Neural progenitor cell (in vitro differentiated cells): ENCODE data around the gene GNG8. TPM values are rescaled to one million over a fixed set of nuclear protein-coding genes. Genes with fewer than 3 reads are reported as not detected.

Experiments used
- DNase-seq: peaks from one replicate; pipeline ENCODE4 v3.0.0-alpha.2; 2016; ENCODE audit warnings: low spot score
- H2AFZ ChIP-seq: fragments of 200-600 bp; sonication (generic); replicated peaks from 2 replicates; pipeline ENCODE4 v1.6.1; 2016; ENCODE audit warnings: antibody characterized with exemption
- H3F3A ChIP-seq: fragments of 200-600 bp; sonication (generic); 2 replicates; pipeline ENCODE4 v1.6.1; 2016; ENCODE audit warnings: antibody characterized with exemption, low read depth
- H3K27ac ChIP-seq: fragments of 200-600 bp; sonication (generic); 2 replicates; pipeline ENCODE4 v1.5.1; 2016; ENCODE audit warnings: mild to moderate bottlenecking
- H3K27me3 ChIP-seq: fragments of 200-600 bp; sonication (generic); 2 replicates; pipeline ENCODE4 v1.6.1; 2016; ENCODE audit warnings: mild to moderate bottlenecking, moderate library complexity
- H3K36me3 ChIP-seq: fragments of 200-600 bp; sonication (generic); 2 replicates; pipeline ENCODE4 v1.5.1; 2016
- H3K4me1 ChIP-seq: fragments of 200-600 bp; sonication (generic); 2 replicates; pipeline ENCODE4 v1.6.1; 2016; ENCODE audit warnings: mixed run types
- H3K4me2 ChIP-seq: fragments of 200-600 bp; sonication (generic); 2 replicates; pipeline ENCODE4 v1.6.1; 2016
- H3K4me3 ChIP-seq: fragments of 200-600 bp; sonication (generic); 2 replicates; pipeline ENCODE4 v1.5.1; 2016
- H3K79me2 ChIP-seq: fragments of 200-600 bp; sonication (generic); 2 replicates; pipeline ENCODE4 v1.6.1; 2016; ENCODE audit warnings: low read depth
- H3K9ac ChIP-seq: fragments of 200-600 bp; sonication (generic); 2 replicates; pipeline ENCODE4 v1.6.1; 2016
- H3K9me3 ChIP-seq: fragments of 200-600 bp; sonication (generic); 2 replicates; pipeline ENCODE4 v1.5.1; 2016; ENCODE audit warnings: low read depth
- H4K20me1 ChIP-seq: fragments of 200-600 bp; sonication (generic); 2 replicates; pipeline ENCODE4 v1.6.1; 2016; ENCODE audit warnings: low read depth
- H3K27ac Mint-ChIP-seq: 3 replicates; pipeline ENCODE4 v1.8.0; 2021; ENCODE audit warnings: mixed read lengths
- H3K27me3 Mint-ChIP-seq: 2 replicates; pipeline ENCODE4 v1.8.0; 2022; ENCODE audit warnings: low read depth, mild to moderate bottlenecking, inconsistent platforms, moderate library complexity, mixed read lengths; ENCODE audit not compliant: insufficient read depth
- H3K36me3 Mint-ChIP-seq: 3 replicates; pipeline ENCODE4 v1.8.0; 2021; ENCODE audit warnings: mixed read lengths
- H3K4me1 Mint-ChIP-seq: 3 replicates; pipeline ENCODE4 v1.8.0; 2021; ENCODE audit warnings: mixed read lengths
- H3K4me3 Mint-ChIP-seq: 3 replicates; pipeline ENCODE4 v1.8.0; 2021; ENCODE audit warnings: mild to moderate bottlenecking, moderate library complexity, mixed read lengths
- H3K9me3 Mint-ChIP-seq: 3 replicates; pipeline ENCODE4 v1.8.0; 2020; ENCODE audit warnings: mixed read lengths
- EZH2 ChIP-seq: fragments of 200-600 bp; sonication (generic); IDR thresholded peaks from 2 replicates; pipeline ENCODE4 v1.6.1; 2017; ENCODE audit warnings: antibody characterized with exemption, mild to moderate bottlenecking, moderate library complexity
- EZH2phosphoT487 ChIP-seq: fragments of 200-600 bp; sonication (generic); IDR thresholded peaks from 2 replicates; pipeline ENCODE4 v1.6.1; 2017; ENCODE audit warnings: antibody characterized with exemption
- total RNA-seq: library from RNA; depleted of rRNA; stranded (reverse); fragments of >200 nt; gene quantifications from 2 replicates; pipeline ENCODE4 v1.2.3, GENCODE V29; 2015; ENCODE audit warnings: low replicate concordance
- TF ChIP-seq, protein P1 (sequence below): fragments of 200-600 bp; sonication (generic); IDR thresholded peaks from 2 replicates; pipeline ENCODE4 v1.5.1; 2017; ENCODE audit warnings: antibody characterized with exemption, mild to moderate bottlenecking

The GNG8 gene
- total RNA-seq, 1 donor from 2014 or later = not detected

DNA sequence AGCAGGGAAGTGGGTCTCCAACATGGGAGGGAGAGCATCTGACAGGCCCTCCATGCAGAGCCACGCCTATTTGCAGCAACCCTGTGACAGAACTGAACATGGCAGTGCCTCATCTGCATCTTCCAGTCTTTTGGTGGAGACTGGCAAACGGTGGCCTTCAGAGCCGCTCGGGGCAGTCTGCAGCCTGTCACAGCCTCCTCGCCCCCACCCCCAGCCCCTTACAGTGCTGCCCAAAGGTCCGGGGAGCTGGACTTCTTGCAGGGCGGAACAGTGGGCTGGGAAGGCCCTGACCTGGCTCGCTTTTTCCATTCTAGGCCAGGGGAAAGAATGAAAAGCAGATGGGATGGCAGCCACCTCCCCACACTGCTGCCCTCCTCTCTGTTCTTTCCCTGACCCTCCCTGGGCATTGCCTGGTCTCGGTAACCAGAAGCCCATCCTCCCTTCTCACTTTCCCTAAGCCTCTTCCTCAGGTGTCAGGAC lies 32.2 kb downstream of the GNG8 start:
- Mint-ChIP-seq H3K4me1 (peaks cover 18% of the 10 kb centered on the region), H3K9me3 (peaks cover 8% of the 10 kb centered on the region), H3K4me3 (peak overlapping the region; percentile 98), H3K27ac (no peak overlapping the region), H3K27me3 (peaks cover 10% of the 10 kb centered on the region), H3K36me3 (peaks cover 16% of the 10 kb centered on the region)
- Histone ChIP-seq H3K4me3 (no peak overlapping the region), H3K27ac (no peak overlapping the region), H3F3A (peaks cover 15% of the 10 kb centered on the region), H3K9ac (no peak overlapping the region), H3K4me1 (peaks cover 27% of the 10 kb centered on the region), H3K27me3 (no peaks in the 10 kb centered on the region), H3K79me2 (peaks cover 55% of the 10 kb centered on the region), H2AFZ (no peak overlapping the region), H3K4me2 (peak overlapping the region; percentile 89), H4K20me1 (peaks cover 51% of the 10 kb centered on the region), H3K36me3 (no peaks in the 10 kb centered on the region), H3K9me3 (no peaks in the 10 kb centered on the region)
- DNase-seq = no peak
- no peak for TF ChIP-seq EZH2phosphoT487
- no peak for TF ChIP-seq EZH2
- TF ChIP-seq, protein P1, sequence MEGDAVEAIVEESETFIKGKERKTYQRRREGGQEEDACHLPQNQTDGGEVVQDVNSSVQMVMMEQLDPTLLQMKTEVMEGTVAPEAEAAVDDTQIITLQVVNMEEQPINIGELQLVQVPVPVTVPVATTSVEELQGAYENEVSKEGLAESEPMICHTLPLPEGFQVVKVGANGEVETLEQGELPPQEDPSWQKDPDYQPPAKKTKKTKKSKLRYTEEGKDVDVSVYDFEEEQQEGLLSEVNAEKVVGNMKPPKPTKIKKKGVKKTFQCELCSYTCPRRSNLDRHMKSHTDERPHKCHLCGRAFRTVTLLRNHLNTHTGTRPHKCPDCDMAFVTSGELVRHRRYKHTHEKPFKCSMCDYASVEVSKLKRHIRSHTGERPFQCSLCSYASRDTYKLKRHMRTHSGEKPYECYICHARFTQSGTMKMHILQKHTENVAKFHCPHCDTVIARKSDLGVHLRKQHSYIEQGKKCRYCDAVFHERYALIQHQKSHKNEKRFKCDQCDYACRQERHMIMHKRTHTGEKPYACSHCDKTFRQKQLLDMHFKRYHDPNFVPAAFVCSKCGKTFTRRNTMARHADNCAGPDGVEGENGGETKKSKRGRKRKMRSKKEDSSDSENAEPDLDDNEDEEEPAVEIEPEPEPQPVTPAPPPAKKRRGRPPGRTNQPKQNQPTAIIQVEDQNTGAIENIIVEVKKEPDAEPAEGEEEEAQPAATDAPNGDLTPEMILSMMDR = no peak

DNA sequence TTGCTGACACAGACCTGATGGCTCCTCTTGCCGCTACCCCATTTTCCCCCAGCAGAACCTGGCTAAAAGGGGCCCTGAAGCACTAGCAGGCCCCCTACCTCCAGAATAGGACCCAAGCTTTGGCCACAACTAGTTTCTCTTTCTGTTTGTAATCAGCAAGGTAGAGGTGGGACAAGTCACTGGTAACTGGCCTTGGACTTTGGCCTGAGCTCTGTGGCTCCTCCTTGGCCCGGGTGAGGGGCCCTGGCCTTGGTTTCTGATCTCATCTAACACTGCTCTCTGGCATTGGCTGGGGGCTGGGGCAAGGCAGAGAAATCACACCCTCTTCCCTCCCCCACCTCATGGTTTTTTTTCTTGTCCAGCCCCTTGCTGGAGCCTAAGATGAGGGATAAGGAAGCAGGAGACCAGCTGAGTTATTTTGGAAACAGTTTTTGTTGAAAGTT lies 32.8 kb downstream of the GNG8 start:
- peaks cover 8% of the 10 kb centered on the region for H3K27me3 Mint-ChIP-seq
- peak overlapping the region; percentile 89 for H3K4me2 ChIP-seq
- peaks cover 27% of the 10 kb centered on the region for H3K4me1 ChIP-seq
- no peaks in the 10 kb centered on the region for H3K27me3 ChIP-seq
- TF ChIP-seq, protein P1 = no peak
- no peak for TF ChIP-seq EZH2
- no peak for TF ChIP-seq EZH2phosphoT487
- no peak overlapping the region for H2AFZ ChIP-seq
- peaks cover 13% of the 10 kb centered on the region for H3K9me3 Mint-ChIP-seq
- no peak overlapping the region for H3K27ac ChIP-seq
- H4K20me1 ChIP-seq = peaks cover 51% of the 10 kb centered on the region
- H3K27ac Mint-ChIP-seq = no peak overlapping the region
- no peak for DNase-seq
- peak overlapping the region; percentile 94 for H3K9ac ChIP-seq
- H3K4me3 ChIP-seq = peak overlapping the region; percentile 100
- peak overlapping the region; percentile 98 for H3K4me3 Mint-ChIP-seq
- no peaks in the 10 kb centered on the region for H3K36me3 ChIP-seq
- H3K79me2 ChIP-seq = peaks cover 55% of the 10 kb centered on the region
- peaks cover 15% of the 10 kb centered on the region for H3F3A ChIP-seq
- H3K4me1 Mint-ChIP-seq = peaks cover 18% of the 10 kb centered on the region
- H3K36me3 Mint-ChIP-seq = peaks cover 18% of the 10 kb centered on the region
- no peaks in the 10 kb centered on the region for H3K9me3 ChIP-seq

DNA sequence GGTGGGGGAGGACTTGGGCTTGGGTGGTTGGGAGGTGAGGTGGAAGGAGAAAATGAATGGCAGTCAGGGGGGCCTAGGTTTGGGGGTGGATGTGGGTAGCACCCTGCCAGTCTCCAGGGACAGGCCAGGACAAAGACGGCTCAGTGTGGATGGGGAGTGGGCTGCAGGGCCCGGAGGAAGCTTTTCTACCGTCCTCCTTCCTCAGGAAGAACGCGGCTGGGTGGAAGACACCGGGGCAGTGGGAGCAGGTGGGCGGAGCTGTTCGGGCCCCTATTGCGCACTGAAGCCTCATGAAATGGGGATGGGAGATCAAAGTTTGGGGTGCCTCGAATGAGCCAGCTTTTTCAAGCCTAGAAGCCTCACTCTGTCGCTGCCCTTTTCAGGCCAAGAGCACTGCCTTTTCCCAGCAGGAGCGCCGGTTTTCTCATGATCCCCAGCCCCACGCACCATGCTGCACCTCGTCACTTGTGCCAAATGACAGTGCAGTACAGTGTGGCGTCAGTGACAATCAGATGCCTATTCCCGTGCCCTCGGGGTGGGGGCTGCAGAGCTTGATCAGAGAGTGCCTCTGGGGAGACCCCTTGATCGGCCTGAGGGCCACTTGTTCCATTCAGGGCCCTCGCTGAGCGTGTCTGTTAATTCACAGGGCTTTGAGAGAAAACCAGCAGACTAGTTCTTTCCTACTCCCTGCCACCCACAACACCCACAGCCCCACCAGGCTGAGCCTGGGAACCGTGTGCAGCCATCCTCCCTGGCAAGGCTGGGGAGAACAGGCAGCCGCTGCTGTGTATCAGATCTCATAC lies 33.4 kb downstream of the GNG8 start:
- H2AFZ ChIP-seq = no peak overlapping the region
- no peak overlapping the region for H3K27ac Mint-ChIP-seq
- peak overlapping the region; percentile 98 for H3K4me3 Mint-ChIP-seq
- H3K9me3 Mint-ChIP-seq = peaks cover 19% of the 10 kb centered on the region
- no peak for DNase-seq
- H3K27me3 Mint-ChIP-seq = peaks cover 11% of the 10 kb centered on the region
- peaks cover 15% of the 10 kb centered on the region for H3F3A ChIP-seq
- peak overlapping the region; percentile 89 for H3K4me2 ChIP-seq
- TF ChIP-seq EZH2 (no peak), EZH2phosphoT487 (no peak)
- TF ChIP-seq, protein P1 = no peak
- peaks cover 55% of the 10 kb centered on the region for H3K79me2 ChIP-seq
- peaks cover 51% of the 10 kb centered on the region for H4K20me1 ChIP-seq
- H3K4me3 ChIP-seq = peak overlapping the region; percentile 100
- H3K36me3 ChIP-seq = no peaks in the 10 kb centered on the region
- H3K36me3 Mint-ChIP-seq = peaks cover 14% of the 10 kb centered on the region
- H3K4me1 ChIP-seq = peaks cover 27% of the 10 kb centered on the region
- no peaks in the 10 kb centered on the region for H3K27me3 ChIP-seq
- no peak overlapping the region for H3K27ac ChIP-seq
- no peaks in the 10 kb centered on the region for H3K9me3 ChIP-seq
- peak overlapping the region; percentile 94 for H3K9ac ChIP-seq
- peaks cover 18% of the 10 kb centered on the region for H3K4me1 Mint-ChIP-seq
